ENCODE data around the gene NIPSNAP3A.

DNA sequence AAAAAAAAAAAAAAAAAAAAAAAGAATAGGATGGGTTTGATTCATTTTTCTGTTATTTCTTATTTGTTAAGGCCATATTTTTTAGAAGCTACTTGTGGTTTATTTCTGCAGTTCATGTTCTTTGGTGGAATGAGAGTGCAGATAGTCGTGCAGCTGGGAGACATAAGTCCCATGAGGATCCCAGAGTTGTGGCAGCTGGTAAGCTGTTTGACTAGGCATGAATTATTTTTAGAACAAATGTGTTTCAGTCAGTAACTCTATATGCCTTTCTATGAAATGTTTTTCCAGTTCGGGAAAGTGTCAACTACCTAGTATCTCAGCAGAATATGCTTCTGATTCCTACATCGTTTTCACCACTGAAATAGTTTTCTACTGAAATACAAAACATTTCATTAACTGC lies 11.5 kb downstream of the NIPSNAP3A start:
- TF ChIP-seq, protein P1, sequence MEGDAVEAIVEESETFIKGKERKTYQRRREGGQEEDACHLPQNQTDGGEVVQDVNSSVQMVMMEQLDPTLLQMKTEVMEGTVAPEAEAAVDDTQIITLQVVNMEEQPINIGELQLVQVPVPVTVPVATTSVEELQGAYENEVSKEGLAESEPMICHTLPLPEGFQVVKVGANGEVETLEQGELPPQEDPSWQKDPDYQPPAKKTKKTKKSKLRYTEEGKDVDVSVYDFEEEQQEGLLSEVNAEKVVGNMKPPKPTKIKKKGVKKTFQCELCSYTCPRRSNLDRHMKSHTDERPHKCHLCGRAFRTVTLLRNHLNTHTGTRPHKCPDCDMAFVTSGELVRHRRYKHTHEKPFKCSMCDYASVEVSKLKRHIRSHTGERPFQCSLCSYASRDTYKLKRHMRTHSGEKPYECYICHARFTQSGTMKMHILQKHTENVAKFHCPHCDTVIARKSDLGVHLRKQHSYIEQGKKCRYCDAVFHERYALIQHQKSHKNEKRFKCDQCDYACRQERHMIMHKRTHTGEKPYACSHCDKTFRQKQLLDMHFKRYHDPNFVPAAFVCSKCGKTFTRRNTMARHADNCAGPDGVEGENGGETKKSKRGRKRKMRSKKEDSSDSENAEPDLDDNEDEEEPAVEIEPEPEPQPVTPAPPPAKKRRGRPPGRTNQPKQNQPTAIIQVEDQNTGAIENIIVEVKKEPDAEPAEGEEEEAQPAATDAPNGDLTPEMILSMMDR (IDR thresholded peaks at IDR 0.05), result no peak
- no peak for TF ChIP-seq POLR2A (IDR thresholded peaks at IDR 0.05)
